Ascending aorta (tissue), 2 donors: Measurements from ENCODE around the gene PATJ. TPM values are rescaled to one million over a fixed set of nuclear protein-coding genes. Genes with fewer than 3 reads are reported as not detected.
"Not testable (repeated sequence)": the region's sequence is repeated elsewhere in the genome, so short reads cannot be mapped to it uniquely, and the experiment has no call there.

Experiments used
- DNase-seq, 2 donors: peaks; one replicate each; pipeline ENCODE4 v3.0.0-alpha.2; 2019; ENCODE audit warnings: low spot score in 2 of 2
- H3K27ac ChIP-seq, 2 donors: fragments of 200-600 bp; sonication (generic); one replicate each; pipeline ENCODE4 v1.5.1; 2016 to 2017; ENCODE audit warnings: mild to moderate bottlenecking in 1 of 2
- H3K27me3 ChIP-seq: fragments of 200-600 bp; sonication (generic); one replicate; pipeline ENCODE4 v1.5.1; 2017
- H3K36me3 ChIP-seq, 2 donors: fragments of 200-600 bp; sonication (generic); one replicate each; pipeline ENCODE4 v1.5.1; 2016
- H3K4me1 ChIP-seq, 2 donors: fragments of 200-600 bp; sonication (generic); one replicate each; pipeline ENCODE4 v1.5.1; 2016 to 2017; ENCODE audit warnings: mild to moderate bottlenecking in 1 of 2
- H3K4me3 ChIP-seq, 2 donors: fragments of 200-600 bp; sonication (generic); one replicate each; pipeline ENCODE4 v1.5.1; 2016 to 2017; ENCODE audit warnings: mild to moderate bottlenecking in 1 of 2
- H3K9me3 ChIP-seq, 2 donors: fragments of 200-600 bp; sonication (generic); one replicate each; pipeline ENCODE4 v1.5.1; 2016
- intact Hi-C: fragments of 100-400 bp; cut with DNase I; formaldehyde crosslinking; loops from one replicate; pipeline ENCODE4 v1.15.1; 2023
- total RNA-seq: library from RNA; depleted of rRNA; stranded (reverse); fragments of >200 nt; gene quantifications from one replicate; pipeline ENCODE4 v1.1.0, GENCODE V29; 2016
- TF ChIP-seq, protein P1 (sequence below), 3 experiments: fragments of 200-600 bp in 2 of 3; fragments of 450-650 bp in 1 of 3; sonication (generic) in 2 of 3; IDR thresholded peaks; one replicate each; pipeline ENCODE4 v1.5.1; 2016 to 2019; ENCODE audit warnings: antibody characterized with exemption in 3 of 3, mild to moderate bottlenecking in 1 of 3, moderate library complexity in 1 of 3

The PATJ gene
- total RNA-seq, 1 donor from 2014 or later = 26.7 TPM

DNA sequence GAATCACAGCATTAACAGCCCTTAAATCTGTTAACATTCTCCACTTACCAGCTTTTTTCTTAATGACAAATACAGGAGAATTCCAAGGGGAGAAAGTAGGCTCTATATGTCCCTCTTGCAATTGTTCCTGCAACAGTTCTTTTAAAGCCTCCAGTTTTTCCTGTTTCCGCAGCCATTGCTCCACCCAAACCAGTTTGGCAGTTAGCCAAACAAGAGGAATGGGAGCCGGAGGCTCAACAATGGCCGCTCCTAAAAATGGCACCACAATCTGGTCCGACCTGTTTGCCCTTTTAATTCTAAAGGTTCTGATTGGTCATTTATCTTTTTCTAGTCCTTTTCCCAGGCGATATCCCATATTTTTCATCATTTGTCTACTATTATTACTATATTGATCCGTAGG is 438.4 kb downstream of the PATJ start:
- Histone ChIP-seq H3K4me1 (no peaks in the 10 kb centered on the region), H3K27me3 (no peaks in the 10 kb centered on the region), H3K4me3 (no peak overlapping the region), H3K27ac (no peak overlapping the region), H3K9me3 (no peaks in the 10 kb centered on the region), H3K36me3 (no peaks in the 10 kb centered on the region)
- intact Hi-C loops = no loop called here
- DNase-seq = no peak
- TF ChIP-seq, protein P1, sequence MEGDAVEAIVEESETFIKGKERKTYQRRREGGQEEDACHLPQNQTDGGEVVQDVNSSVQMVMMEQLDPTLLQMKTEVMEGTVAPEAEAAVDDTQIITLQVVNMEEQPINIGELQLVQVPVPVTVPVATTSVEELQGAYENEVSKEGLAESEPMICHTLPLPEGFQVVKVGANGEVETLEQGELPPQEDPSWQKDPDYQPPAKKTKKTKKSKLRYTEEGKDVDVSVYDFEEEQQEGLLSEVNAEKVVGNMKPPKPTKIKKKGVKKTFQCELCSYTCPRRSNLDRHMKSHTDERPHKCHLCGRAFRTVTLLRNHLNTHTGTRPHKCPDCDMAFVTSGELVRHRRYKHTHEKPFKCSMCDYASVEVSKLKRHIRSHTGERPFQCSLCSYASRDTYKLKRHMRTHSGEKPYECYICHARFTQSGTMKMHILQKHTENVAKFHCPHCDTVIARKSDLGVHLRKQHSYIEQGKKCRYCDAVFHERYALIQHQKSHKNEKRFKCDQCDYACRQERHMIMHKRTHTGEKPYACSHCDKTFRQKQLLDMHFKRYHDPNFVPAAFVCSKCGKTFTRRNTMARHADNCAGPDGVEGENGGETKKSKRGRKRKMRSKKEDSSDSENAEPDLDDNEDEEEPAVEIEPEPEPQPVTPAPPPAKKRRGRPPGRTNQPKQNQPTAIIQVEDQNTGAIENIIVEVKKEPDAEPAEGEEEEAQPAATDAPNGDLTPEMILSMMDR (IDR thresholded peaks at IDR 0.05) = no peak

DNA sequence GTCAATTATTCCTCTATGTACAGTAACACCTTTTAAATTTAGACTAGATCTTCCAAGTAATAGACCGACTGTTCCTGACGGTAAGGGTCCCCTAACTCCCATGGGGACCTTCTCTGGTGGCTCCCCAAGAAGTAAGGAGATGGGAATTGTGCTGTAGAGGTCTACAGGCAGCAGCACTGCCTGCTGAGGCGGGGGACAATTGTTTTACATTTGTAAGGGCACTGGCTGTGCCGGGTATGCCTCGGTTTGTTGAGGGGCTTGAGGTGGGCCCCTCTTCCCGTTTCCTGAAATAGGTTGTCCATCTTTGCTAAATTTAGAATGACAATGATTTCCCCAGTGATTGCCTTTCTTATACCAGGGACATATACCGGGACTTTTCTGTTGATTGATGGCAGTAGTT is 439.3 kb downstream of the PATJ start:
- no peak for DNase-seq
- intact Hi-C loops = no loop called here
- no peaks in the 10 kb centered on the region for H3K36me3 ChIP-seq
- no peaks in the 10 kb centered on the region for H3K27me3 ChIP-seq
- H3K4me3 ChIP-seq = no peak overlapping the region
- TF ChIP-seq, protein P1 (IDR thresholded peaks at IDR 0.05) = no peak
- no peaks in the 10 kb centered on the region for H3K4me1 ChIP-seq
- H3K27ac ChIP-seq = no peak overlapping the region
- H3K9me3 ChIP-seq = no peaks in the 10 kb centered on the region

DNA sequence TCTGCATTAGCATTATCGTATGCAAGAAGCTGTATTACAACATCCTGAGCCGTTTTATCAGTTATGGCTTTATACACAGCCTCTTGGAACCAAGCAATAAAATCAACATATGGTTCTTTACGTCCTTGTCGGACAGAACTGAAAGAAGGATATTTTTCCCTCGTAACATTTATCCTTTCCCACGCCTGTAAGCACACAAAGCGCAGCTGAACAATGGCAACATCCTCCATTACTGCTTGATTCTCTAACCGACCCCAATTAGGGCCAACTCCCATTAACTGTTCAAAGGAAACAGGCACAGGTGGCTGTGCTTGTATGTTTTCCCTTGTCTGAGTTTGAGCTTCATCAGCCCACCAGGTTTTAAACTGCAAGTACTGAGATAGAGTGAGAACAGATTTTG is 439.9 kb downstream of the PATJ start:
- DNase-seq, H3K4me3 ChIP-seq, intact Hi-C loops, H3K27ac ChIP-seq, H3K27me3 ChIP-seq, H3K4me1 ChIP-seq, H3K36me3 ChIP-seq, H3K9me3 ChIP-seq: not testable (repeated sequence)

DNA sequence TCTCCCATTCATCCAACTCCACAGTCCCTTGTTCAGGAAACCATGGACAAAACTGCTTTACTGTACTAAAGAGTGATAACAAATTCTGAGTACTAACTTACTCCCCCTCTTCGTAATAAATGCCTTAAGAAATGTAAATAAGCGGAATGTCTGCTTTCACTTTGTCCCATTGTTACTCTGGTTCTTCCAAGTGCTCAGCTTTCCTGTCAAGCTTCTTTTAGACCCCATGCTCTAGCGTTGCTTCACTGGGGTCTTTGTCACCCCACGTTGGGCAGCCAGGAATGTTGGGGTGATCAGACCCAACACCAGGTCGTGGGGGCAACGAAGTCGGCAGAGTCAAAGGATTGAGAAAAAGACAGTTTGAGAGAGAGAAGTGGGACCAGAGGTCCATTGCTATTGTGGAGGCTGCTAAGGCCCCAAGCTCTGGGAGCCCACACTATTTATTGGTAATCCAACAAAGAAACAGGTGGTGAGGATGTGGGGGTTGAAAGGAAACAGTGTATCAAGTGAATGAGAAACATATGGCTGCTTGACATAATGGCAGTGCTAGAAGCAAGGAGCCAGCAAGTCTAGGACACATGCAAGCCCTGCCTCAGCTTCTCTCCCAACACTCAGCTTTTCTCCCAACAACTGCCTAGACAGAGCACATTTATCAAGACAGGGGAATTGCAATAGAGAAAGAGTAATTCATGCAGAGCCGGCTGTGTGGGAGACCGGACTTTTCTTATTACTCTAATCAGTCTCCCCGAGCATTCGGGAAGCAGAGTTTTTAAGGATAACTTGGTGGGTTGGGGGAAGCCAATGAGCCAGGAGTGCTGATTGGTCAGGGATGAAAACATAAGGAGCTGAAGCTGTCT is 441.1 kb downstream of the PATJ start:
- H3K27ac ChIP-seq, H3K36me3 ChIP-seq, intact Hi-C loops, DNase-seq, H3K27me3 ChIP-seq, H3K4me3 ChIP-seq, H3K9me3 ChIP-seq, H3K4me1 ChIP-seq: not testable (repeated sequence)

DNA sequence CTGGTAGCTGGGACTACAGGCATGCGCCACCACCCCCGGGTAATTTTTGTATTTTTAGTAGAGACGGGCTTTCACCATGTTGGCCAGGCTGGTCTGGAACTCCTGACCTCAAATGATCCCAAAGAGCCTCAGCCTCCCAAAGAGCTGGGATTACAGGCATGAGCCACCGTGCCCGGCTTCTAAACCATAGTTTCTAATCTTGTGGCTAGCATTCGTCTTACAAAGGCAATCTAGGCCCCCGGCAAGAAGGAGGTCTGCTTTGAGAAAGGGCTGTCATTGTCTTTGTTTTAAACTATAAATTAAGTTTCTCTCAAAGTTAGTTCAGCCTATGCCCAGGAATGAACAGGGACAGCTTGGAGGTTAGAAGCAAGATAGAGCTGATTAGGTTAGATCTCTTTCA is 442.1 kb downstream of the PATJ start:
- intact Hi-C loops = no loop called here
- no peaks in the 10 kb centered on the region for H3K4me1 ChIP-seq
- TF ChIP-seq, protein P1 (IDR thresholded peaks at IDR 0.05) = no peak

DNA sequence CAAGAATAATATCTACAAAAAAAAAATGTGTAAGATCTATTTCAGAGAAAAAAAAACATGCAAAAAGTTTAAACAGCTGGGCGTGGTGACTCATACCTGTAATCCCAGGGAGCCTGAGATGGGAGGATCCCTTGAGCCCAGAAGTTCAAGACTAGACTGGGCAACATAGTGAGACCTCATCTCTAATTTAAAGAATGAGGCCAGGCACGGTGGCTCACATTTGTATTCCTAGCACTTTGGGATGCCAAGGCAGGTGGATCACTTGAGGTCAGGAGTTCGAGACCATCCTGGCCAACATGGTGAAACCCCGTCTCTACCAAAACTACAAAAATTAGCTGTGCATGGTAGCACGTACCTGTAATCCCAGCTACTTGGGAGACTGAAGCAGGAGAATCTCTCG is 443.0 kb downstream of the PATJ start:
- H3K36me3 ChIP-seq, H3K27me3 ChIP-seq, H3K9me3 ChIP-seq, intact Hi-C loops, H3K27ac ChIP-seq, H3K4me1 ChIP-seq, H3K4me3 ChIP-seq, DNase-seq: not testable (repeated sequence)

More for the DNA sequence above, 442.1 kb downstream of the PATJ start:
- no peaks in the 10 kb centered on the region for H3K36me3 ChIP-seq
- no peak overlapping the region for H3K27ac ChIP-seq
- no peaks in the 10 kb centered on the region for H3K27me3 ChIP-seq
- no peaks in the 10 kb centered on the region for H3K9me3 ChIP-seq
- no peak overlapping the region for H3K4me3 ChIP-seq
- DNase-seq = no peak

DNA sequence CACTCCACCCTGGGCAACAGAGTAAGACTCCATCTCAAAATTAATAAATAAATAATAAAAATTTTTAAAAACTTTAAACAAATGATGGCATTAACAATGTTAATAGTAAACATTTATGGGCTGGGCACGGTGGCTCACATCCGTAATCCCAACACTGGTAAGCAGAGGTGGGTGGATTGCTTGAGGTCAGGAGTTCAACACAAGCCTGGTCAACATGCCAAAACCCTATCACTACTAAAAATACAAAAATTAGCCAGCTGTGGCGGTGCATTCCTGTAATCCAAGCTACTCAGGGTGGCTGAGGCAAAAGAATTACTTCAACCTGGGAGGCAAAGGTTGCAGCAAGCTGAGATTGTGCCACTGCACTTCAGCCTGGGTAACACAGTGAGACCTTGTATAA is 443.4 kb downstream of the PATJ start:
- Histone ChIP-seq H3K36me3 (no peaks in the 10 kb centered on the region), H3K9me3 (no peaks in the 10 kb centered on the region), H3K4me1 (no peaks in the 10 kb centered on the region), H3K27ac (no peak overlapping the region), H3K4me3 (no peak overlapping the region), H3K27me3 (no peaks in the 10 kb centered on the region)
- TF ChIP-seq, protein P1 (IDR thresholded peaks at IDR 0.05) = no peak
- DNase-seq = no peak
- intact Hi-C loops = no loop called here
